Body of pancreas (tissue), 4 donors: Measurements from ENCODE around the gene PDE11A. TPM values are rescaled to one million over a fixed set of nuclear protein-coding genes. Genes with fewer than 3 reads are reported as not detected.

Experiments used
- ATAC-seq: fragments of 150-250 bp; one replicate; pipeline ENCODE4 v1.9.1; 2016
- DNase-seq, 4 donors: peaks; one replicate each; pipeline ENCODE4 v3.0.0-alpha.2; 2019
- H3K27ac ChIP-seq, 4 donors: fragments of 200-600 bp; sonication (generic); 1 replicate in 3 of 4; 2 replicates in 1 of 4; pipeline versions ENCODE4 v1.5.1 to v1.6.1; 2016 to 2019; ENCODE audit warnings: mild to moderate bottlenecking in 1 of 4, mixed read lengths in 1 of 4, moderate library complexity in 1 of 4
- H3K27me3 ChIP-seq, 2 donors: fragments of 200-600 bp; sonication (generic); one replicate each; pipeline ENCODE4 v1.6.0; 2016; ENCODE audit warnings: mild to moderate bottlenecking in 1 of 2
- H3K36me3 ChIP-seq, 2 donors: fragments of 200-600 bp; sonication (generic); replicated peaks in 1 of 2; 2 replicates each; pipeline ENCODE4 v1.5.1; 2016; ENCODE audit warnings: low read depth in 2 of 2; ENCODE audit not compliant: insufficient read depth in 1 of 2
- H3K4me1 ChIP-seq: fragments of 200-600 bp; sonication (generic); one replicate; pipeline ENCODE4 v1.6.0; 2016
- H3K4me3 ChIP-seq, 2 donors: fragments of 200-600 bp; sonication (generic); 1 replicate in 1 of 2; 2 replicates in 1 of 2; pipeline ENCODE4 v1.5.1; 2016 to 2019
- H3K9me3 ChIP-seq, 3 donors: fragments of 200-600 bp; sonication (generic); 1 replicate in 2 of 3; 2 replicates in 1 of 3; pipeline ENCODE4 v1.5.1; 2016
- POLR2A ChIP-seq, 3 donors: fragments of 450-650 bp; IDR thresholded peaks; one replicate each; pipeline ENCODE4 v1.6.1; 2016; ENCODE audit warnings: antibody characterized with exemption in 3 of 3, mild to moderate bottlenecking in 2 of 3
- WGBS, 2 donors: methylation state at CpG; one replicate each; pipeline ENCODE4 v1.1.5; 2017; 5-methylcytosine and 5-hydroxymethylcytosine counted together
- intact Hi-C: fragments of 100-400 bp; cut with DNase I; formaldehyde crosslinking; loops from one replicate; pipeline ENCODE4 v1.15.1; 2023
- total RNA-seq, 2 donors: library from RNA; depleted of rRNA; stranded (reverse); fragments of >200 nt; gene quantifications; one replicate each; pipeline ENCODE4 v1.1.0, GENCODE V29; 2016
- TF ChIP-seq, protein P1 (sequence below), 7 experiments: fragments of 450-650 bp in 4 of 7; fragments of 200-600 bp in 3 of 7; sonication (generic) in 3 of 7; IDR thresholded peaks; one replicate each; pipeline ENCODE4 v1.5.1; 2016 to 2019; ENCODE audit warnings: antibody characterized with exemption in 7 of 7

PDE11A gene
- total RNA-seq, 2 donors from 2014 or later, result 2.6 to 4.0 TPM

DNA sequence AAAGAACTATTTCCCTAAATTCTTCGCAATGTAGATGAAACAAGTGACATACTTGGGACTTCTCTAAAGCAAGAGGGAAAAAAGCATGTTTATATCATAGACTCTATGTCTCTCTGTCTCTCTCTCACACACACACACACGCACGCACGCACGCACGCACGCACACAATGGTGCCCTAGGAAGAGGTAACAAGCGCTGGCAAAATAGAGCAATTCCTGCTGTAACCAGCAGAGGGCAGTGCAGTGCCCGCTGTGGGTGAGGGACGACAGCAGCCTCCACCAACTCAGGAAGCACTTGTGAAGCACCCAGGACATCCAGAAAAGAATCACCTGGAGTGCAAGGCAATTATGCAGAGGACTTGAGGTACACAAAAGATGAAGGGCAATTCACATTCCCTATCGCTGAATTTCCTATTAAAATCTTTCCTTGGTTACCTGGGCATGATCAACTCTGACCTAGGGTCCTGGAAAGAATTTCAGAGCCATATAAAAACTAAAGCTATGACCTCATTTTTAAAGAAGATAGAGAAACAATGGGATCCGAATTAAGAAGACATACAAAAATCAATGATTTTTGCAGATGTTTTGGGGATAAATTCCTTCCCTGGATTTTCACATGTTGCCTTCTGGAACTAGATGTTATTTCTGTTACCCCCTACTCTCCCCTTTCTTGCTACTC lies 166.4 kb downstream of the PDE11A start:
- ATAC-seq, result peak; percentile 79
- WGBS, 2 donors, result 18 to 19% methylated on average over 12 of the region's 12 CpGs
- no peak overlapping the region for H3K4me3 ChIP-seq
- TF ChIP-seq, protein P1, sequence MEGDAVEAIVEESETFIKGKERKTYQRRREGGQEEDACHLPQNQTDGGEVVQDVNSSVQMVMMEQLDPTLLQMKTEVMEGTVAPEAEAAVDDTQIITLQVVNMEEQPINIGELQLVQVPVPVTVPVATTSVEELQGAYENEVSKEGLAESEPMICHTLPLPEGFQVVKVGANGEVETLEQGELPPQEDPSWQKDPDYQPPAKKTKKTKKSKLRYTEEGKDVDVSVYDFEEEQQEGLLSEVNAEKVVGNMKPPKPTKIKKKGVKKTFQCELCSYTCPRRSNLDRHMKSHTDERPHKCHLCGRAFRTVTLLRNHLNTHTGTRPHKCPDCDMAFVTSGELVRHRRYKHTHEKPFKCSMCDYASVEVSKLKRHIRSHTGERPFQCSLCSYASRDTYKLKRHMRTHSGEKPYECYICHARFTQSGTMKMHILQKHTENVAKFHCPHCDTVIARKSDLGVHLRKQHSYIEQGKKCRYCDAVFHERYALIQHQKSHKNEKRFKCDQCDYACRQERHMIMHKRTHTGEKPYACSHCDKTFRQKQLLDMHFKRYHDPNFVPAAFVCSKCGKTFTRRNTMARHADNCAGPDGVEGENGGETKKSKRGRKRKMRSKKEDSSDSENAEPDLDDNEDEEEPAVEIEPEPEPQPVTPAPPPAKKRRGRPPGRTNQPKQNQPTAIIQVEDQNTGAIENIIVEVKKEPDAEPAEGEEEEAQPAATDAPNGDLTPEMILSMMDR (IDR thresholded peaks at IDR 0.05), result peak; percentile 52 to 75 (median 72)
- no peak for TF ChIP-seq POLR2A (IDR thresholded peaks at IDR 0.05)
- intact Hi-C loops, result no loop called here
- H3K36me3 ChIP-seq, result no peaks in the 10 kb centered on the region
- no peaks in the 10 kb centered on the region for H3K4me1 ChIP-seq
- H3K9me3 ChIP-seq, result no peaks in the 10 kb centered on the region
- no peaks in the 10 kb centered on the region for H3K27me3 ChIP-seq
- DNase-seq, result peak; percentile 58 to 70 (median 70)
- no peak overlapping the region for H3K27ac ChIP-seq

DNA sequence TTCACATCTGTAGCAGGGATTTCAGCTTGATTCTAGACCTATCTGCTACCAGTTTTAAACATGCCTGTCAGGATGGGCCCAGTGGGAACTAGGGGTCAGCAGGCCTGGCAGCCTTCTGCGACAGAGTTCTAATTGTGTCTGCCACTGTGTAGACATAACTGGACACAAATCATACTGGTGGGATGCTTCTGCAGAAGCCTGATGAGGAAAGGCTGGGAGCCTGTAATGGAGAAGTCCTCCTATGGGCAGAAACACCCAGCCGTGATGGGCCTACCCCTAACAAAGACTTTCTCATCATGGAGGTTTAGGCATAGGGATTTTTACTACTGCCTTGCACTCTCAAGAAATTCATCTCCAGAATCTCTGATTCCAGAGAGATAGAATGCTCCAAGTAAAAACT lies 166.9 kb downstream of the PDE11A start:
- Histone ChIP-seq H3K27me3 (no peaks in the 10 kb centered on the region), H3K4me1 (no peaks in the 10 kb centered on the region), H3K36me3 (no peaks in the 10 kb centered on the region), H3K9me3 (no peaks in the 10 kb centered on the region), H3K4me3 (no peak overlapping the region), H3K27ac (no peak overlapping the region)
- intact Hi-C loops, result no loop called here
- 72 to 88% methylated on average over 2 of the region's 2 CpGs for WGBS, 2 donors
- TF ChIP-seq POLR2A (IDR thresholded peaks at IDR 0.05), result no peak
- TF ChIP-seq, protein P1 (IDR thresholded peaks at IDR 0.05), result no peak
- no peak for ATAC-seq
- DNase-seq, result no peak

DNA sequence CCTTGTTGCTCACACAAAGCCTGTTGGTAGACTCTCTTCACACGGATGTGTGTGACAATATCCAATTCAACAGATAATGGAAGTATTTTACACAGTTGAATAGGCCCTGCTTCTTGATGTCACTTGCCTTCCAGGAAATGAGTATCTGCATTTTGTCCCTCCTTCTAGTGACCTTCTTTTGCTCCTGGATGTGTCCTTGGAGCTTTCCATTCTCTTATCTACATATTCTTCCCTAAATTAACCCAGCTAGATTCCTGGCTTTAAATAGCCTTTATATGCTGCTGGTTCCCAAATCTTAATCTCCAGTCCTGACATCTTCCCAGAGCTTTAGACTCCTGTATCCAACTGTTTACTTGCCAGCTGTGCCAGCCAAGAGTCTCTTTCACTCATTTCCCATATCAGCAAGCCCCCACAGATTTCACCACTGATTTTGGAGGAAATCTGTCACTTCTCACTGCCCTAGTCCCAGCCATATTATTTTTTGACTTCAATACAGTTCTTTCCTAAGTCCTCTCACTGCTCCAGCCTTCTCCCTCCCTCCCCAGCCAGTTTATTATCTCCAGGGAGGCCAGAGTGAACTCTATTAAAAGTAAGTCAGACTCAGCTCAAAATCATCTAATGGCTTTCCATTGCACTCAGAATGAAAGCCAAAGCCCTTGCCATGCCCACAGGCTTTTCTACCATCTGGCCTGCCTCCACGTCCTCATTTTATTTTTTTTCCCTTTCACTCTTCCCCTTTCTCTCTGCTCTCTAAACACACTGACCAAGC lies 170.0 kb downstream of the PDE11A start:
- ATAC-seq (no peak), DNase-seq (no peak)
- H3K9me3 ChIP-seq, result no peaks in the 10 kb centered on the region
- intact Hi-C loops, result no loop called here
- no peak overlapping the region for H3K4me3 ChIP-seq
- WGBS, 2 donors, result 69 to 71% methylated on average over 2 of the region's 2 CpGs
- H3K4me1 ChIP-seq, result no peaks in the 10 kb centered on the region
- H3K27me3 ChIP-seq, result no peaks in the 10 kb centered on the region
- no peak overlapping the region for H3K27ac ChIP-seq
- H3K36me3 ChIP-seq, result no peaks in the 10 kb centered on the region
- TF ChIP-seq, protein P1 (IDR thresholded peaks at IDR 0.05), result no peak
- no peak for TF ChIP-seq POLR2A (IDR thresholded peaks at IDR 0.05)

DNA sequence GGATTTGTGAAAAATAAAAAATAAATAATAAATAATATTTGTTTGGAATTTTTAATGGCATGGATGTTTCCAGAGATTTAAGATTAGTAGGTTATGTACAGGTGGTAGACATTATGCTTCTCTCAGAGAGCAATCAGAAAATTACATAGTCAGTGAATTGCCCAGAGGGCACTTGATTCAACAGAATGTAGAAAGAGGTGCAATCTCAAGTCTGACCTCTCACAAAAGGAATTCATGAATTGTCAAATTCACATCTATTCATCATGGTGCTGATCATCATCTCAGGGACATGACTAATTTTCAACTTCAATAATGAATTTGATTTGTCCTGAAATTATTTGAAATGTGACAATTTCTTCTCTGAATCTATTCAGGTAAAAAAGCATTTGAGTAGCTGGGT lies 172.5 kb downstream of the PDE11A start:
- ATAC-seq (no peak), DNase-seq (no peak)
- Histone ChIP-seq H3K27ac (no peak overlapping the region), H3K36me3 (no peaks in the 10 kb centered on the region), H3K27me3 (no peaks in the 10 kb centered on the region), H3K4me1 (no peaks in the 10 kb centered on the region), H3K9me3 (no peaks in the 10 kb centered on the region), H3K4me3 (no peak overlapping the region)
- TF ChIP-seq, protein P1 (IDR thresholded peaks at IDR 0.05), result no peak
- no peak for TF ChIP-seq POLR2A (IDR thresholded peaks at IDR 0.05)
- intact Hi-C loops, result no loop called here
